NCI-H510A treated with DMSO at 0.1 percent for 48 hours (cell line): ENCODE measurements around the gene MYO1E.

Experiments
- DNase-seq: peaks from one replicate; lab custom pipeline; 2025; lab: John Stamatoyannopoulos, UW

MYO1E gene

DNA sequence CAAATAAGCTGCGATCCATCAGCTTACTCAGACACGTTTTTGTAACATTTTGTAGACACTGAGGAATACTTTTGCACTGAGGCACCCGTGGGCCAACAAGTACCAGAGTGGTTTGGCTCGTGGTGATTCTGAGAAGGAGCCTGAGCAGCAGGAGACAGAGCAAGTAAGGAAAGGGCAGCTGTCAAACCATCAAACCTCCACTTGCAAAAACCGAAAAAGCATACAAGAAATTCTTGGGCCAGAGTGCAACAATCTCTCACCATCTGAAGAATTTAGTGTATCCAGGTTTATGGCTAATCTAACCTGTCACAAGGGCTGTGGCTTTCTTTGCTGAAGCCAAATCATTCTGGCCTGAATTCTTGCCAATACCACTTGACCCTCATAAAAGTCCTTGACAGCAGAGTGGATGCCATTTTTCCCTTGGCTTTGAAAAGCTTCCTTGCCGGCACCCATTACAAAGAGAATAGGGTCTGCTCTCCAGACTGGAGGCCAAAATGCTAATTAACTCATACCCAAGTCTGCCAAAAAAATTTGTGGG, 56.7 kb downstream of the MYO1E start:
- peak; percentile 8 for DNase-seq

DNA sequence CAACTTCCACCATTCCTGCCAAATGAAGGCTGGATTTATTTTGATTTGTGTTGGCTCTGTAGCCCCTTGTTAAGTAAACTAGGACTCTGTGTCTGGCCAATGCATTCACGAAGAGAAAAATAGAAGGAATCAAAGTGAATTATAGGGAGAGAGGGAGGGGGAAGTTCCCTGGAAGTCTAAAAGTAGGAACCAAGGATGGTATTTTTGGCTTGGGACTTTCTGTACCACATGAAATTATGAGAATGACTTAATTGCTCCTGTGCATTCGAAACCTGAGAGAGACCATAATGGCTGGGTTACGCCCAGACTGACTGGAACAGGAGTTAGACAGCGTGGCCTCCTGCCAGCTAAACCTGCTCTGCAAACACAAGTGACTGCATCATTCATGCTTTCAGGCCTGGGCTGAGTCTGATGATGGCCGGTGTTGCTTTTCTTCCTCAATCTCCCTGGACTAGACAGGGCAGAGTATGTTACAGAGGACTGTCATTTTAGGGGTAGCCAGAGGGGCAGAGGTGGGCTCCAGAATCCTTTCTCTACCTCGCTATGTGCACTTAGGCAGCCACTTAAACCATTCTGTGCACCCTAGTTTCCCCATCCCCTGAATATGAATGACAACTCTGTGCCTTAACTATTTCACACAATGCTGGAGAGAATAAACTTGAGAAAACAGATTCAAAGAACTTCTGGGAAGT, 58.9 kb downstream of the MYO1E start:
- peak; percentile 41 for DNase-seq

DNA sequence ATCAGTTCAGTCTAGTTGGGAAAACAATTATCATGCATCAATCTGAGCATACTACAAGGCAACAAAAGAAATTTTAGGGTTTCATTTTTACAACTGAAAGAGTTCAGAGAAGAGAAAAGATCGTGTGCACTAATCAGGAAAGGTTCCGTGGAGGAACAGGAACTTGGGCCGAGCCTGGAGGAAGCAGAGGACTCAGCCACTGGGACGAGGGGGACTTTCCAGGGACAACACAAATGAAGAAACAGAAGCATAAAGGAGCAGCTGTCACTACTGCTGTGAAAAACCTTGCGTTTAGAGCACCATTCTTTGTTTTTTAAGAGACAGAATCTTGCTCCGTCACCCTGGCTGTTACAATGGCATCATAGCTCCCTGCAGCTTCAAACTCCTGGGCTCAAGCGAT, 60.5 kb downstream of the MYO1E start:
- no peak for DNase-seq

GRCh38 chr15:59311195-59311594, 61.5 kb downstream of the MYO1E start:
- no peak for DNase-seq

DNA sequence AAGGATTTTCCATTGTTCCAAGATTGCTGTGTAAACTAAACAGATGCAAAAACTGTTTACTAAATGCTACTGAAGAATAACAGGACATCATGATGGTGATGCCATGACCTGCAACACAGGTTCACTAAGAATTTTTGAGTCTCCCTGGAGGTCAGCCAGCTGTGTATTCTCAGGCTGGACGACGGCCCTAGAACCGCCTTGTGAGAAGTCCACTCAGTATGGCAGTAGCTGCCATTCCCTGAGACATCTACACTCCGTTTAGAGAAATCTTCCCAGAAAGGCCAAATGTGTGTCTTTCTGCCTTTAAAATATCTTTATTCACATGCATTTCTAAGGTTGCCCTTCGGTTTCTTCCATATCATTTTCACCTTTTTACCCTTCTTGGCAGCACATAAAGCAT, 63.3 kb downstream of the MYO1E start:
- DNase-seq = no peak

DNA sequence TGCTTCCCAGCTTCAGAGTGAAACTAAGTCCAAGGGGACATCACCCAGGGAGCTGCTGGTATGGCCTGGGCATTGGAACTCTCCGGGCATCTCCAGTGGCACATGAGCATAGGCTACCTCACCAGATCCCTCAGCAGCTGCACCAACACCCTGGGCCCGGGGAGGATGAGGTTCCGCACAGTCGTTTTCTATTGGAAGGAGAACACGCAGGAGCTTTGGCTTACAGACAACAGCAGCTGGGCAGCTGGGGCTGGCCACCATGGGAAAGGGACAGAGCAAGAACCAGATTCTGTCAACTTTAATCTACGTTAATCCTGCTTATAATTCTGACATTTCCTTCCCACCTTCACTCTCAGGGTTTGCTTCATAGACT, 65.5 kb downstream of the MYO1E start:
- no peak for DNase-seq

GRCh38 chr15:59306520-59307164, 66.0 kb downstream of the MYO1E start:
- DNase-seq = no peak

GRCh38 chr15:59304807-59305206, 67.9 kb downstream of the MYO1E start:
- no peak for DNase-seq

DNA sequence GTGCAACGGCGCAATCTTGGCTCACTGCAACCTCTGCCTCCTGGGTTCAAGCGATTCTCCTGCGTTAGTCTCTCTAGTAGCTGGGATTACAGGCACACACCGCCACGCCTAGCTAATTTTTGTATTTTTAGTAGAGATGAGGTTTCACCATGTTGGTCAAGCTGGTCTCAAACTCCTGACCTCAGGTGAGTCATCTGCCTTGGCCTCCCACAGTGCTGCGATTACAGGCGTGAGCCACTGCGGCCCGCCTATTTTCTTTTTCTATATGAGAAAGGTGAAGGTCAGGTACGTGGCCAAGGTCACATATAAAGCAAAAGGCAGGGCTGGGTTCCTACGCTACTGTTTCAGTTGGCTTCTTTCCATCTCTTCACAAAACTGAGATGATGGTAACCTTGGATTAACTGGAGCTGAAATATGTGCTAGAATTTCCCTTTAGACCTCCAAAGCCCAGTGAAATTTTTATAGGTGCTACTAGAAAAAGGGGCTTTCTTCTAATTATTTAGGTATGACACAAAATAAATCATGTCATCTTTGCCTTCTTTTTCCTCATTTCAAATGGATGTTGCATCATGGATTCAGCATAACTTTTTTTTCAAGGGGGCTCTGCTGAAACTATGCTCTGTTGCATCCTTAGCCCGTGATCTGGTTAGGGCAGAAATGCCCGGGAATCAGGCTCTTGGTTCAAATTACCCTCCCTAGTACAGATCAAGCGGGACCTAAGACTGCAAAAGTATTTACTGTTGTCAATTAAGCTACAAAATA, 68.5 kb downstream of the MYO1E start:
- no peak for DNase-seq

GRCh38 chr15:59303633-59304032, 69.0 kb downstream of the MYO1E start:
- DNase-seq = no peak

DNA sequence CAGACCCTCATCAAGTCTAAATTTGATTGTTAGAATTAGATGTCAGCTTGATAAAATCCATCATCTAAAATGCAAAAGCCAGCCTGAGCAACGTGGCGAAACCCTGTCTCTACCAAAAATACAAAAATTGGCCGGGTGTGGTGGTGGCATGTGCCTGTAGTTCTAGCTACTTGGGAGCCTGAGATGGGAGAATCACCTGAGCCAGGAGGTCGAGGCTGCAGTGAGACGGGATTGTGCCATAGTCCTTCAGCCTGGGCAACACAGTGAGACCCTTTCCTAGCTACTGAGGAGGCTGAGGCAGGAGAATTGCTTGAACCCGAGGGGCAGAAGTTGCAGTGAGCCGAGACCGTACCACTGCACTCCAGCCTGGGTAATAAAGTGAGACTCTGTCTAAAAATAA, 69.5 kb downstream of the MYO1E start:
- no peak for DNase-seq

- no peak for DNase-seq
Measured at GRCh38 chr15:59301527-59301926, 71.1 kb downstream of the MYO1E start.

DNA sequence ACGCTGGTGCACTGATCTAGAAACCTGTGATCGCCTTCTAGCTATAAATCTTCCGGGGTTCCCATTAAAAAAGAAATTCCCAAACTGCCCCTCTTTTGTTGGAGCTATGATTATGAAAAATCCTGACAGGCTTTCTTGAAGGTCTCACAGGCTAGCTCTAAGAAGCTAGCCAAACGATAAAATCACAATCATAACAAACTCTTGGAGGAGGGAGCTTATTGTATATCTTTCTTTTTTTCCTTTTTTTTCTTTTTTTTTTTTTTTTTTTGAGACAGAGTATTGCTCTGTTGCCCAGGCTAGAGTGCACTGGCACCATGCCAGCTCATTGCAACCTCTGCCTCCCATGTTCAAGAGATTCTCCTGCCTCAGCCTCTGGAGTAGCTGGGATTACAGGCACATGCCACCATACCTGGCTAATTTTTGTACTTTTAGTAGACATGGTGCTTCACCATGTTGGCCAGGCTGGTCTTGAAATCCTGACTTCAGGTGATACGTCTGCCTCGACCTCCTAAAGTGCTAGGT, 72.0 kb downstream of the MYO1E start:
- no peak for DNase-seq

- DNase-seq = no peak
Measured at GRCh38 chr15:59299929-59300617, 72.6 kb downstream of the MYO1E start.

DNA sequence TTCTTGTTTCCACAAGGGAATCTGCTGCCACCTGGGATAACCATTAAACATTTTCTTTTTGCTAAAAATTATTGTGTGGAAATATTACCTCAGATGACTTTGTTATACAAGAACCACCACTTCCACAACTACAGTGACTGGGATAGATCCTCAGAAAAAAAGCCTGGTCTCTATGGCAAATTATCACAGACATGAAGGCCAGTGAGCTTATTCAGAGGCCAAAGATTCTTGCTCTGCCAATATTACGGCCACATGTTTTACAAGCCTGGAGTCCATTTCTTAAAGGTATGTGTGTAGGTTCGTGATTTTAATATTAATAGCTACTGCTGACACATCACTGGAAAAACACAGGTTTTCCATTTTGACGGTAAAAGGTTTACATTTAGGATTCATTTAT, 73.8 kb downstream of the MYO1E start:
- no peak for DNase-seq

DNA sequence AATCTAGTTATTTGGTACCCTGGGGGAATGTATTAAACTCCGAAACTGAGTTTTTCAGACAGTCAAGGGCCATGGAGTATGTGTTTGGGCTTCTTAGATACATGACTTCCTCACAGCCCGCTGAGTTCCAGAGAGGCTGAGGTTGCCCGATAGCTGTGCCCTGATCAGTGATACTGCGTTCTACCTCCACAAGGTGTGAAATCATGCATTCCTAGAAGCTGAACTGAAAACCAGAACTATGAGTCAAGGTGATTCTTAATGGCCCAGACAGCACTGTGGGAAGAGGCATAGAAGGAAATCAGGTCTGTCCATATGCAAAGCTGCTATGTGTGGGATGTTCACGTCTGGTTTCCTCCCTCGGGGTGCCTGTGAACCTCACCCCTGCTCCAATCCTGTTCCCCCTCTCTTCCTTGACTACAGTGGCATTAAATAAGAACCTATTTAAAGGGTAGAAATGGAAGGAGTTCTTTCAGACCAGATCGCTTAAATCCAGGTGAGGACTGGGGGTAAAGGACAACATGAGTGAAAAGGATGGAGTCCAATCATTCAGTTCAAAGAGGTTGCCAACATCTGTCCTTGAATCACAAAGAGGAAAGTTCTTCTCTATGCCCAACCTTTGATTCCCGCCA, 74.3 kb downstream of the MYO1E start:
- DNase-seq = no peak

DNA sequence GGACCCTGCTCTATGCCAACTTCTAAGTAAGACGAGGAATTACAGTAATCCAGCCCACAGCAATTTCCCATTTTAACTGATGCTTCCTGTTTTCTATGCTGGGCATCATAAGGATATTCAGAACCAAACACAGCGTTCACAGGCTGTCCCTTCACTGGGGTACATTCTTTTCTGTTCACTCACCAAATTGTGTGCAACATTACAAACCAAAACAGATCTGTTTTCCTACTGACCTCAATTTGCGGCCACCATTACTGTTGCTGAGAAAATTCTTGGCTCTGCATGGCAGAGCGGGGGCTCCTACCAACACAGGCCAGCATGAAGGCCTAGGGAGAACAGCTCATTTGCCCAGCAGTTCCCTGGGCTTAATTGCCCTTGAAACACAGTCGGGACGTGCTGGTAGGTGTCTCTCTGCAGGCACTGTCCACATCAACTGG, 76.5 kb downstream of the MYO1E start:
- no peak for DNase-seq

DNA sequence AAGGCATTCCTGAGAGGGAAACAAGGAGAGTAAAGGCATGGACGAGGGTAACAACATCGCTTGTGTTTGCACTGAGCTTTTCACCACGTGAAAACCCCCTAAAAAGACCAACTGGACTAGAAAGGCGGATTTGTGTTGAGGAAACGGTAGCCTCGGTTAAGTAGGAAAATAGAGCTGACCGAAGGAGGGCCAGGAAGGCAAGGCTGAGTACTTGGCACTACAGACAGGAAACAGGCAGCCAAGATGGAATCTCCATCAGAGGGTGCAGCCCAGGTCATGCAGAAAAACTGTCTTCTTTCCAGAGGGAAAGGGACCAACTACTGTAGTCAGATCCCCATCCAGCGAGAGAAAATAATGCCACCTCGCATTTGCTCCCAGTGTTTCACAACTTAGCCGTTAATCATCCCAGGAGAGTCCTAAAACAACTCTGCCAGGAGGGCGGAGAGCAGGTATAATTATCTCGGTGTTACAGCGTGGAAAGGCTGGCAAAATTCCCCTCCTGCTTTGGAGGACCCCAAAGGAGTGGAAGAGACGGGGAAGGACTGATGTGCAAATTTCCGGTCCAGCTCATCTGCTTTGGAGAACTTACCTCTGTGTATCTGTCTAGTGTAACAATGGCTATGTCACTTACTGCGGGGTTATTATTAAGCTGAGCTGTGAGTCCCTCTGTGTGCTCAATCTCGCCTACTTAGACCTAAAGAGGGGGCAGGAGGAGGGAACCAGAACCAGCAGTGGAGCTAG, 77.2 kb downstream of the MYO1E start:
- no peak for DNase-seq

DNA sequence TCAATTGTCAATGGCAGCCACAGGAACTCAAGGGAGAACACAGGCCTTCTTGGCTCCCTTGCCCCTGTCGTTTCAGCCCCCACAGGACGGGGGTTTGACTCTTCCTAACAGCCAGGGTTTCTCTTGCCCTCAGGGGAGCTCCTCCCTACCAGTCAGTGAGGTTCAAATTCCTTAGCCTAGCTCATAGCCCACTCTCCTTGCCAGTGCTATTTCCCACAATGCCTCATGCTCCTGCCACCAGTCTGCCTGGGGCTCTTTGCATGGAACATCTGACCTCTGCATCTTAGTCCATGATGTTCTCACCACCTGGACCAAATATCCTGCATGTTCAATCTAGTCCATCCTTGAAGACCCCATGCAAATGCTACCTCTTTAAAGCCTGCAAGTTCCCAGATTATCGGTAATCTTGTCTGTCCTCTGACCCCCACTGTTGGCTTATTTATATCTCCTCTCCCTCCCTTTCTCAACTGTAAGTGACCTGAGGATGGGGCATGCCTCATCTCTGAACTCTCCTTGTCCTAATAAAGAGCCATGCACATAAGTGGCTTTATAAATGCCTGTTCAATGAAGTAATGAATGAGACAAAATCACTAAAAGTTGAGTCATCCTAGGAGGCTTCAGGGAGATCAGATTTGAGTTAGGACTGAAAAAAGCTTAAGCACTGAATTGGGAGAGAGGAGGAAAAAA, 78.0 kb downstream of the MYO1E start:
- DNase-seq = no peak

DNA sequence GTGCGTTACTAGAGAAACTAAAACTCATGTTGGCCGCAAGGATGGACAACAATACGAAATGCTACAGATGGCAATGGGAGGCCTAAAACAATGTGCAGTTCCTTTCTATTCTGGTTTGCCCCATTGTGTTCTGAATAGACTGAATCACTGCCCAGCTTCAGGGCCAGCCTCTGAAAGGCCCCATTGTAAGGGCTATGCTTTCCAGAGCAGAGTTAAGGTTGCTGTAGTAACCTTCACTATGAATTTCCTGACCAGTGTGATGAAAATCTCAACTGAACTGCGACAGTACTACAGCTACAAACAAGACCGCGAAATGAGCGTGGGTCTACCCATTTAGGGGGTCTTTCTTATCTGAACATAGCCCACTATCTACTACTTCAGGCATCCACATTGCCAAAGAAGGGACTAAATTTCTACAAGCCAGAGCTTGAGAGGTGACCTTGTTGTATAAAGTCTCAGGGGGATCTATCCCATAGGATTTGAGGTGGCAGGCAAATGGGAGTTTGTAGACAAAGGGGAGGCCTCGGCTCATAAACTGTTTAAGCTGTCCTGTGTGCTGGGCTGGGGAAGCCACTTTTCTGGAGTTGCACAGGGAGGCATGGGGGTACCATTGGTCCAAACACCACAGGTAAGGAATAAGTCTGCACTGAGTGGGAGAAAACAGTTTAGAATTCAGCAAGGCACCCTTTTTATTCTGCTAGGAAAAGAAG, 80.1 kb downstream of the MYO1E start:
- no peak for DNase-seq
